Activated CD8-positive, alpha-beta memory T cell treated with anti-CD3 and anti-CD28 coated beads for 48 hours (primary cell): ENCODE measurements around the gene EAF2.
"Not testable (repeated sequence)": the region's sequence is repeated elsewhere in the genome, so short reads cannot be mapped to it uniquely, and the experiment has no call there.

Experiments
- DNase-seq, 3 experiments: peaks; one replicate each; pipeline ENCODE4 v3.0.0-alpha.2; 2020; ENCODE audit warnings: low read depth in 2 of 3, low spot score in 2 of 3

The EAF2 gene

GRCh38 chr3:121857778-121858177 is 22.8 kb downstream of the EAF2 start:
- not testable (repeated sequence) for DNase-seq

GRCh38 chr3:121863247-121863646 is 28.2 kb downstream of the EAF2 start:
- not testable (repeated sequence) for DNase-seq

- DNase-seq, result no peak
Measured at GRCh38 chr3:121863801-121864200, 28.8 kb downstream of the EAF2 start.

- DNase-seq, result no peak
Measured at GRCh38 chr3:121869736-121870135, 34.7 kb downstream of the EAF2 start.

- DNase-seq, result no peak
Measured at GRCh38 chr3:121870717-121871116, 35.7 kb downstream of the EAF2 start.

GRCh38 chr3:121871430-121871829 is 36.4 kb downstream of the EAF2 start:
- DNase-seq, result no peak

- no peak for DNase-seq
Measured at GRCh38 chr3:121878411-121878810, 43.4 kb downstream of the EAF2 start.

- no peak for DNase-seq
Measured at GRCh38 chr3:121883507-121883906, 48.5 kb downstream of the EAF2 start.

- no peak for DNase-seq
Measured at GRCh38 chr3:121885386-121885785, 50.4 kb downstream of the EAF2 start.

- DNase-seq, result no peak
Measured at GRCh38 chr3:121894301-121894990, 59.4 kb downstream of the EAF2 start, which contains the start of gene SLC15A2. SLC15A2 (plus strand) TSS chr3:121894401; CDS start chr3:121894477, 76 bp downstream.

- DNase-seq, result no peak
Measured at GRCh38 chr3:121895121-121895520, 60.1 kb downstream of the EAF2 start.

GRCh38 chr3:121895736-121896135 is 60.7 kb downstream of the EAF2 start:
- DNase-seq, result no peak

- DNase-seq, result no peak
Measured at GRCh38 chr3:121896823-121897222, 61.8 kb downstream of the EAF2 start.

- no peak for DNase-seq
Measured at GRCh38 chr3:121897296-121897695, 62.3 kb downstream of the EAF2 start.

- no peak for DNase-seq
Measured at GRCh38 chr3:121913305-121913990, 78.4 kb downstream of the EAF2 start.

- DNase-seq, result no peak
Measured at GRCh38 chr3:121914081-121914998, 79.3 kb downstream of the EAF2 start.

- DNase-seq, result no peak
Measured at GRCh38 chr3:121916189-121916588, 81.2 kb downstream of the EAF2 start.

GRCh38 chr3:121918779-121919483 is 83.9 kb downstream of the EAF2 start:
- no peak for DNase-seq

- DNase-seq, result no peak
Measured at GRCh38 chr3:121924734-121925133, 89.7 kb downstream of the EAF2 start.

GRCh38 chr3:121926380-121926779 is 91.4 kb downstream of the EAF2 start:
- no peak for DNase-seq
